Activated CD8-positive, alpha-beta memory T cell treated with anti-CD3 and anti-CD28 coated beads, Interleukin-2, amount 10 ng/mL, durations not matched to agents 7 days and 5 days (primary cell): ENCODE data around the gene ZFHX3. TPM values are rescaled to one million over a fixed set of nuclear protein-coding genes. Genes with fewer than 3 reads are reported as not detected.
"Not testable (repeated sequence)": the region's sequence is repeated elsewhere in the genome, so short reads cannot be mapped to it uniquely, and the experiment has no call there.

Source experiments
- ATAC-seq: fragments of 150-1000 bp; cut with Tn5 transposase; one replicate; pipeline ENCODE4 v1.10.0; 2021; ENCODE audit warnings: moderate library complexity
- CTCF ChIA-PET: fragments of 350-600 bp; sonication (Branson Sonifier 250); formaldehyde crosslinking; loops from one replicate; lab custom pipeline; 2021; ENCODE audit warnings: antibody characterized with exemption; lab: Charles Lee
- DNase-seq: peaks from one replicate; pipeline ENCODE4 v3.0.0-alpha.2; 2020
- H3K27ac Mint-ChIP-seq: one replicate; pipeline ENCODE4 v1.8.0; 2021; ENCODE audit warnings: mild to moderate bottlenecking, mixed read lengths
- H3K27me3 Mint-ChIP-seq: one replicate; pipeline ENCODE4 v1.8.0; 2021; ENCODE audit warnings: mixed read lengths
- H3K36me3 Mint-ChIP-seq: one replicate; pipeline ENCODE4 v1.8.0; 2021; ENCODE audit warnings: mild to moderate bottlenecking, mixed read lengths
- H3K4me1 Mint-ChIP-seq: one replicate; pipeline ENCODE4 v1.8.0; 2021; ENCODE audit warnings: mixed read lengths
- H3K4me3 Mint-ChIP-seq: one replicate; pipeline ENCODE4 v1.8.0; 2021; ENCODE audit warnings: mild to moderate bottlenecking, moderate library complexity, mixed read lengths
- H3K9me3 Mint-ChIP-seq: one replicate; pipeline ENCODE4 v1.8.0; 2022; ENCODE audit warnings: low read depth, mixed read lengths
- total RNA-seq, 2 experiments: library from RNA; stranded (reverse); gene quantifications; one replicate each; pipeline ENCODE4 v1.2.3, GENCODE V29; 2021

ZFHX3 gene
- total RNA-seq, 2 experiments from 2014 or later, result 0.32 to 1.9 TPM

DNA sequence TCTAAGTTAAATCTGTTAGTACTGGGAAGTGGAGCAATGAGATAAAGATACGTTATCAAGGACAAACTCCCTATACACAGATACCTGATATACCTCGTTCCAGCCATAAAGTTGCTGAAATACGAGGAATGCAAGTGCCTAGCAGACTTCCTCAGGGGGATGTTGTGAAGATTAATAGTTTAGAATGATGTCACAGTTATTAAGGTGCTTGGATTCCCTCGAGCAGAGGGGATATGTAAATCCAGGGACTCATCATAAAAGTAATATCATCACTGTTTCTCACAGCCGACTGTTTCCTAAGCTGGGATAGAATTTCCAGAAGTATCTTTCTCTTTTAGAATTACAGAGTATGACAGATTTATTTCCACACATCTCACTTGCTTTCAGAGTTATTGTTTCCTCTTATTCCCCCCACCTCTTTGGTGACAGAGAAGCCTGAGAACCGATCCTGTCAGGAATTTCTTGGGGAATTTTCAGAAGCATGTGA is 28.4 kb upstream of the ZFHX3 start:
- DNase-seq, result no peak
- H3K27ac Mint-ChIP-seq, result no peak overlapping the region
- CTCF ChIA-PET, result no interaction called here
- H3K36me3 Mint-ChIP-seq, result no peaks in the 10 kb centered on the region
- no peak for ATAC-seq
- H3K9me3 Mint-ChIP-seq, result no peaks in the 10 kb centered on the region
- no peaks in the 10 kb centered on the region for H3K4me1 Mint-ChIP-seq
- peaks cover 9% of the 10 kb centered on the region for H3K27me3 Mint-ChIP-seq
- H3K4me3 Mint-ChIP-seq, result no peak overlapping the region

- H3K36me3 Mint-ChIP-seq, result no peaks in the 10 kb centered on the region
- H3K27ac Mint-ChIP-seq, result no peak overlapping the region
- CTCF ChIA-PET, result no interaction called here
- H3K4me3 Mint-ChIP-seq, result no peak overlapping the region
- no peak for DNase-seq
- no peaks in the 10 kb centered on the region for H3K9me3 Mint-ChIP-seq
- no peaks in the 10 kb centered on the region for H3K4me1 Mint-ChIP-seq
- peaks cover 23% of the 10 kb centered on the region for H3K27me3 Mint-ChIP-seq
- ATAC-seq, result no peak
Measured at GRCh38 chr16:73074382-73074781, 26.5 kb upstream of the ZFHX3 start.

DNA sequence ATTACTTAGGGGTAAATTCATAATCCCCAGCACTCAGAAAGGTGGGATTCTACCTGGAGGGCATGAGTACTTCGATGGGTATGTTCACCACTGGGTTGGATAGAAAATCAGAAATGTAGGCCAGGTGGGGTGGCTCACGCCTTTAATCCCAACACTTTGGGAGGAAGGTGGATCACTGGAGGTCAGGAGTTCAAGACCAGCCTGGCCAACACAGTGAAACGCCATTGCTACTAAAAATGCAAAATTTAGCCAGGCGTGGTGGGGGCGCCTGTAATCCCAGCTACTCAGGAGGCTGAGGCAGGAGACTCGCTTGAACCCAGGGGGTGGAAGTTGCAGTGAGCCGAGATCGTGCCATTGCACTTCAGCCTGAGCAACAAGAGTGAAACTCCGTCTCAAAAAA is 24.1 kb upstream of the ZFHX3 start:
- DNase-seq, ATAC-seq, H3K4me3 Mint-ChIP-seq, H3K9me3 Mint-ChIP-seq, H3K4me1 Mint-ChIP-seq, H3K27ac Mint-ChIP-seq, CTCF ChIA-PET, H3K36me3 Mint-ChIP-seq: not testable (repeated sequence)
- peaks cover 40% of the 10 kb centered on the region for H3K27me3 Mint-ChIP-seq

- no peaks in the 10 kb centered on the region for H3K36me3 Mint-ChIP-seq
- H3K4me1 Mint-ChIP-seq, result no peaks in the 10 kb centered on the region
- CTCF ChIA-PET, result no interaction called here
- H3K9me3 Mint-ChIP-seq, result no peaks in the 10 kb centered on the region
- no peak for ATAC-seq
- no peak overlapping the region for H3K27ac Mint-ChIP-seq
- no peak for DNase-seq
- no peak overlapping the region for H3K4me3 Mint-ChIP-seq
- peaks cover 37% of the 10 kb centered on the region for H3K27me3 Mint-ChIP-seq
Measured at GRCh38 chr16:73071131-73071940, 23.4 kb upstream of the ZFHX3 start.

- no peak overlapping the region for H3K27ac Mint-ChIP-seq
- CTCF ChIA-PET, result no interaction called here
- no peaks in the 10 kb centered on the region for H3K9me3 Mint-ChIP-seq
- no peak overlapping the region for H3K4me3 Mint-ChIP-seq
- peaks cover 53% of the 10 kb centered on the region for H3K27me3 Mint-ChIP-seq
- DNase-seq, result no peak
- H3K36me3 Mint-ChIP-seq, result no peaks in the 10 kb centered on the region
- no peak for ATAC-seq
- no peaks in the 10 kb centered on the region for H3K4me1 Mint-ChIP-seq
Measured at GRCh38 chr16:73069581-73070262, 21.8 kb upstream of the ZFHX3 start.

GRCh38 chr16:73068541-73069401 is 20.8 kb upstream of the ZFHX3 start:
- no peak for ATAC-seq
- H3K27me3 Mint-ChIP-seq, result peaks cover 60% of the 10 kb centered on the region
- H3K4me3 Mint-ChIP-seq, result no peak overlapping the region

GRCh38 chr16:73067671-73068540 is 20.0 kb upstream of the ZFHX3 start:
- no peak for ATAC-seq
- no peak for DNase-seq
- Mint-ChIP-seq H3K4me3 (no peak overlapping the region), H3K36me3 (no peaks in the 10 kb centered on the region), H3K4me1 (no peaks in the 10 kb centered on the region), H3K27me3 (peaks cover 67% of the 10 kb centered on the region), H3K27ac (no peak overlapping the region), H3K9me3 (no peaks in the 10 kb centered on the region)
- CTCF ChIA-PET, result interaction anchor here (0.6 kb wide), 1 partner anchor 971 kb away, joined by 3 read pairs; no protein-coding TSS in a partner anchor

More at GRCh38 chr16:73068541-73069401, 20.8 kb upstream of the ZFHX3 start:
- DNase-seq, result no peak
- CTCF ChIA-PET, result interaction anchor here (0.6 kb wide), 1 partner anchor 970 kb away, joined by 3 read pairs; no protein-coding TSS in a partner anchor
- Mint-ChIP-seq H3K4me1 (no peaks in the 10 kb centered on the region), H3K36me3 (no peaks in the 10 kb centered on the region), H3K9me3 (no peaks in the 10 kb centered on the region), H3K27ac (no peak overlapping the region)

- Mint-ChIP-seq H3K4me1 (no peaks in the 10 kb centered on the region), H3K36me3 (no peaks in the 10 kb centered on the region), H3K27me3 (peaks cover 75% of the 10 kb centered on the region), H3K27ac (no peak overlapping the region), H3K9me3 (no peaks in the 10 kb centered on the region), H3K4me3 (no peak overlapping the region)
- no peak for ATAC-seq
- CTCF ChIA-PET, result no interaction called here
- DNase-seq, result no peak
Measured at GRCh38 chr16:73066927-73067670, 19.2 kb upstream of the ZFHX3 start.

DNA sequence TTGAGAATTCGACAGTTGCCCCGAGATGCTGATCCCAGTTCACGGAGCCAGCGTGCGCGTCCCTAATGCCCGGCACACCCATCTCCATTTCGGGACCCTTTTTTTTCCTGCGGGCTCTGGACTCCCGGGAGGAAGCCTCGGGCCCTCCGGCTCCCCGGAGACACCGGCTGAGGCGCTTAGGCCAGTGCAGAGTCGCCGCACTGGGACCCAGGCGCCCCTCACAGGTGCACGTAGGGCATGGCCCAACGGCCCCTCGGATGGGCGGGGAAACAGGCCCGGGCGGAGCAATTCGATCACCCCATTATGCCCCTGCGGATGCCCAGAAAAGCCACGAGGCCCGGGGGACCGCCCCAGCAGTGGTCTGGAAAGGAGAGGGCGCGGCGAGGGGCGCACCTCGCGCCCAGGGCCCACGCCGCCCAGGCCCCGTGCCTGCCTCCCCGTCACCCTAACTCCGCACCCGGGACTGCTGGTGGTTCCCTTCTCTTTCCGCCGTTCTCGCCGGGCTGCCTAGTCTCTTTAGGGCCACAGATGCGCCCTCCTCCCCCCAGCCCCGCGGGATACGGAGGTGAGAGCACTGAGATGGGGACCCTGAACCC is 18.5 kb upstream of the ZFHX3 start:
- Mint-ChIP-seq H3K4me1 (no peaks in the 10 kb centered on the region), H3K27me3 (peaks cover 76% of the 10 kb centered on the region), H3K27ac (no peak overlapping the region), H3K36me3 (no peaks in the 10 kb centered on the region), H3K9me3 (no peaks in the 10 kb centered on the region), H3K4me3 (no peak overlapping the region)
- ATAC-seq (no peak), DNase-seq (no peak)
- CTCF ChIA-PET, result no interaction called here

- DNase-seq (no peak), ATAC-seq (no peak)
- Mint-ChIP-seq H3K4me3 (no peak overlapping the region), H3K27me3 (peaks cover 74% of the 10 kb centered on the region), H3K27ac (no peak overlapping the region), H3K9me3 (no peaks in the 10 kb centered on the region), H3K36me3 (no peaks in the 10 kb centered on the region), H3K4me1 (no peaks in the 10 kb centered on the region)
- CTCF ChIA-PET, result no interaction called here
Measured at GRCh38 chr16:73065632-73066330, 17.9 kb upstream of the ZFHX3 start.

DNA sequence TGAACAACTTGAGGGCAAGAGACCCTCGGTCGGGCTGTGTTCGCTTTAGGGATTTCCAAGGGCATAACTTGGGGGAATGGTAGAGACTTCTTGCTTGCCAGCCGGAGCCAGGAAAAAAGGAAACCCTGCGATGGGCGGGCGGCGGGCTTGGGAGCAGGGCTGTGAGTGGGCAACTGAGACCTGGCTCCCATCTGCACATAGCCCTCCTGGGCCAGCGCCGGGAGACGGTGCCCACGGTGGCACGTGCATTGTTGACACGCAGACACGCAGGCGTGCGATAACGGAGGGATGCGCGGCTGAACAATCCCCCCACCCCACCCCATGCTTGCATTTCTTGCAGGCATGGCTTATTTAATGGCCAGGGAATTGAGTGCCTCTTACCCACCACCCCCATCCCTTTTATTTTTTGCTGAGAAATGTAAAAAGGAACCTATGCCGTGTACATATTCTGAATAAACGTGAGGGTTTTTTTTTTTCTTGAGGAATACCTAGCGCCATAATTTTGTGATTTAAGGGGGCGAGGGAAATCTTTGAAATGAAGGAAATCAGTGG is 17.1 kb upstream of the ZFHX3 start:
- peaks cover 74% of the 10 kb centered on the region for H3K27me3 Mint-ChIP-seq
- H3K27ac Mint-ChIP-seq, result peak overlapping the region; percentile 40
- H3K36me3 Mint-ChIP-seq, result no peaks in the 10 kb centered on the region
- CTCF ChIA-PET, result no interaction called here
- DNase-seq (no peak), ATAC-seq (no peak)
- no peaks in the 10 kb centered on the region for H3K9me3 Mint-ChIP-seq
- no peaks in the 10 kb centered on the region for H3K4me1 Mint-ChIP-seq
- H3K4me3 Mint-ChIP-seq, result no peak overlapping the region
